Spleen (tissue), 11 donors: Measurements from ENCODE around the gene LPP. TPM values are rescaled to one million over a fixed set of nuclear protein-coding genes. Genes with fewer than 3 reads are reported as not detected.

Source experiments
- DNase-seq: peaks from one replicate; pipeline ENCODE4 v3.0.0-alpha.2; 2020
- H3K27ac ChIP-seq, 8 donors: fragments of 200-600 bp; sonication (generic) in 7 of 8; 1 replicate in 4 of 8; 2 replicates in 4 of 8; pipeline versions ENCODE4 v1.5.0 to v1.8.0; 2016 to 2021; ENCODE audit warnings: inconsistent platforms in 4 of 8, mild to moderate bottlenecking in 4 of 8, moderate library complexity in 1 of 8
- H3K27me3 ChIP-seq, 7 donors: fragments of 200-600 bp; sonication (generic) in 6 of 7; replicated peaks in 1 of 7; 1 replicate in 4 of 7; 2 replicates in 3 of 7; pipeline versions ENCODE4 v1.5.0 to v1.8.0; 2016 to 2021; ENCODE audit warnings: inconsistent platforms in 3 of 7, mild to moderate bottlenecking in 1 of 7
- H3K36me3 ChIP-seq, 6 donors: fragments of 200-600 bp; sonication (generic) in 5 of 6; 1 replicate in 4 of 6; 2 replicates in 2 of 6; pipeline versions ENCODE4 v1.5.0 to v1.8.0; 2016 to 2021; ENCODE audit warnings: inconsistent platforms in 2 of 6
- H3K4me1 ChIP-seq, 6 donors: fragments of 200-600 bp; sonication (generic) in 5 of 6; 1 replicate in 3 of 6; 2 replicates in 3 of 6; pipeline versions ENCODE4 v1.5.0 to v1.8.0; 2016 to 2021; ENCODE audit warnings: inconsistent platforms in 3 of 6
- H3K4me3 ChIP-seq, 8 donors: fragments of 200-600 bp; sonication (generic) in 7 of 8; 1 replicate in 4 of 8; 2 replicates in 4 of 8; pipeline versions ENCODE4 v1.5.0 to v1.8.0; 2016 to 2021; ENCODE audit warnings: inconsistent platforms in 4 of 8, mild to moderate bottlenecking in 4 of 8, moderate library complexity in 2 of 8
- H3K9me3 ChIP-seq, 8 donors: fragments of 200-600 bp; sonication (generic) in 7 of 8; 1 replicate in 4 of 8; 2 replicates in 4 of 8; pipeline versions ENCODE4 v1.5.0 to v1.8.0; 2016 to 2021; ENCODE audit warnings: inconsistent platforms in 4 of 8
- CTCF ChIP-seq, 11 experiments: fragments of 200-600 bp in 7 of 11; fragments of 450-650 bp in 4 of 11; sonication (generic) in 4 of 11; IDR thresholded peaks in 8 of 11; conservative IDR thresholded peaks in 3 of 11; 1 replicate in 7 of 11; 2 replicates in 4 of 11; pipeline versions ENCODE4 v1.4.0 to v1.8.0; 2016 to 2021; ENCODE audit warnings: antibody characterized with exemption in 11 of 11, inconsistent platforms in 4 of 11, mild to moderate bottlenecking in 1 of 11
- POLR2A ChIP-seq, 3 donors: fragments of 450-650 bp; IDR thresholded peaks; one replicate each; pipeline ENCODE4 v1.5.1; 2017; ENCODE audit warnings: antibody characterized with exemption in 3 of 3, mild to moderate bottlenecking in 1 of 3
- POLR2AphosphoS5 ChIP-seq, 3 donors: sonication (generic); formaldehyde crosslinking; IDR thresholded peaks; one replicate each; pipeline ENCODE4 v1.5.1; 2017; ENCODE audit warnings: antibody characterized with exemption in 3 of 3
- WGBS, 5 donors: extraction: QIAGEN DNeasy Blood & Tissue Kit in 3 of 5; methylation state at CpG; one replicate each; pipeline versions ENCODE4 v1.1.5 to v1.1.7; 2013 to 2018; 5-methylcytosine and 5-hydroxymethylcytosine counted together
- intact Hi-C: fragments of 100-400 bp; cut with DNase I; formaldehyde crosslinking; loops from one replicate; pipeline ENCODE4 v1.15.0; 2023; ENCODE audit warnings: low total_unique reads
- polyA plus RNA-seq, 3 donors: library from polyadenylated mRNA; stranded (reverse); fragments of 200-250 nt; gene quantifications; one replicate each; pipeline ENCODE4 v1.2.1, GENCODE V29; 2013
- total RNA-seq, 7 donors: library from RNA; depleted of rRNA in 3 of 7; stranded (reverse); fragments of >200 nt in 3 of 7; fragmentation: NEBNext Ultra II Directional in 4 of 7; extraction: Animal tissue kit (Norgen Biotek cat#: 25700) in 4 of 7; gene quantifications; one replicate each; pipeline versions ENCODE4 v1.1.0 to v1.2.1, GENCODE V29; 2016 to 2021
- donor health status: healthy with polysubstance abuse.
- donor health status: DM: no; HTN: no; CAD: no; lungs with moderate emphysema.
- donor health status: DM: no; HTN: no; CAD: no.
- donor health status: Bipolar disorder and iron deficiency.
- donor health status: healthy.
- donor health status: DM: no; HTN: no; CAD: no.
- donor health status: DM: yes; HTN: yes; CAD: no.

LPP gene
- total and polyA plus RNA-seq, 10 donors: 2.4 to 270 (median 156) TPM

GRCh38 chr3:188303823-188304222, 149.9 kb downstream of the LPP start:
- Histone ChIP-seq H3K4me1 (peaks cover 0 to 23% (median 6%) of the 10 kb centered on the region in 6 donors), H3K36me3 (peaks cover 0 to 8% (median 0%) of the 10 kb centered on the region in 6 donors)

GRCh38 chr3:188304501-188304900, 150.5 kb downstream of the LPP start:
- no peaks in the 10 kb centered on the region for H3K27me3 ChIP-seq
- H3K4me1 ChIP-seq: peaks cover 0 to 22% (median 4%) of the 10 kb centered on the region in 6 donors
- peaks cover 0 to 8% (median 0%) of the 10 kb centered on the region in 6 donors for H3K36me3 ChIP-seq
- H3K9me3 ChIP-seq: no peaks in the 10 kb centered on the region
- no peak overlapping the region for H3K27ac ChIP-seq
- TF ChIP-seq POLR2AphosphoS5 (IDR thresholded peaks at IDR 0.05): no peak
- no peak for TF ChIP-seq CTCF (IDR thresholded peaks at IDR 0.05 in 8 of 11, conservative IDR thresholded peaks at IDR 0.05 in 3 of 11)
- no peak for TF ChIP-seq POLR2A (IDR thresholded peaks at IDR 0.05)
- intact Hi-C loops: no loop called here
- DNase-seq: no peak
- H3K4me3 ChIP-seq: no peak overlapping the region
- 59 to 80% (median 74%) methylated on average over 1 of the region's 1 CpG for WGBS, 5 donors

More at GRCh38 chr3:188303823-188304222, 149.9 kb downstream of the LPP start:
- Histone ChIP-seq H3K27me3 (no peaks in the 10 kb centered on the region), H3K9me3 (no peaks in the 10 kb centered on the region), H3K4me3 (no peak overlapping the region), H3K27ac (no peak overlapping the region)
- 84 to 95% (median 91%) methylated on average over 3 of the region's 3 CpGs for WGBS, 5 donors
- TF ChIP-seq CTCF (IDR thresholded peaks at IDR 0.05 in 8 of 11, conservative IDR thresholded peaks at IDR 0.05 in 3 of 11) (no peak), POLR2A (IDR thresholded peaks at IDR 0.05) (no peak), POLR2AphosphoS5 (IDR thresholded peaks at IDR 0.05) (no peak)
- intact Hi-C loops: no loop called here
- DNase-seq: no peak

DNA sequence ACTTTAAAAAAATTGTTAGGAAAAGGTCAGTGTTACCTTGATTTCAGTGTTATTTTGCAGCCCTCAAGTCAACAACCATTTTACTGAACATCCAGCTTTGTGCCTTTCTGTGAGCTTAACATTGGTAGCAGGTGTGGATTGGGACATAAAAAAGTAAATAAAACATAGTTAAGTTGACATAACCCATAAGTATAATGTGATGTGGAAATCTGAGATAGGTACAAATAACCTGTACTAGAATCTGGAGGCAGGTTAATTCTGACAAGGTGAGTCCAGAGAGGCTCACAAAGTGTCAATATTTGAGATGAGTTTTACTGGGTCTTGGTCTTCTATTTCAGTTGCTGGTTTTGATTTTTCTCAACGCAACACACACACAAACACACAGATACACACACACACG, 151.3 kb downstream of the LPP start:
- Histone ChIP-seq H3K4me3 (no peak overlapping the region), H3K4me1 (peaks cover 0 to 25% (median 10%) of the 10 kb centered on the region in 6 donors), H3K27me3 (no peaks in the 10 kb centered on the region), H3K36me3 (peaks cover 0 to 8% (median 0%) of the 10 kb centered on the region in 6 donors), H3K9me3 (no peaks in the 10 kb centered on the region), H3K27ac (no peak overlapping the region)
- no peak for DNase-seq
- TF ChIP-seq POLR2AphosphoS5 (IDR thresholded peaks at IDR 0.05) (no peak), CTCF (IDR thresholded peaks at IDR 0.05 in 8 of 11, conservative IDR thresholded peaks at IDR 0.05 in 3 of 11) (no peak), POLR2A (IDR thresholded peaks at IDR 0.05) (no peak)
- WGBS, 5 donors: 92 to 100% (median 96%) methylated on average over 2 of the region's 2 CpGs
- intact Hi-C loops: no loop called here

GRCh38 chr3:188306435-188307005, 152.6 kb downstream of the LPP start:
- H3K27ac ChIP-seq: no peak overlapping the region
- WGBS, 5 donors: 55 to 73% (median 62%) methylated on average over 8 of the region's 8 CpGs
- H3K36me3 ChIP-seq: peaks cover 0 to 8% (median 0%) of the 10 kb centered on the region in 6 donors
- H3K4me3 ChIP-seq: no peak overlapping the region
- intact Hi-C loops: no loop called here
- TF ChIP-seq POLR2AphosphoS5 (IDR thresholded peaks at IDR 0.05) (no peak), CTCF (IDR thresholded peaks at IDR 0.05 in 8 of 11, conservative IDR thresholded peaks at IDR 0.05 in 3 of 11) (no peak), POLR2A (IDR thresholded peaks at IDR 0.05) (no peak)
- no peaks in the 10 kb centered on the region for H3K27me3 ChIP-seq
- H3K4me1 ChIP-seq: peaks cover 0 to 28% (median 13%) of the 10 kb centered on the region in 6 donors
- no peaks in the 10 kb centered on the region for H3K9me3 ChIP-seq
- DNase-seq: no peak
